Measurements from ENCODE around the gene WWP2.
"Not testable (repeated sequence)": the region's sequence is repeated elsewhere in the genome, so short reads cannot be mapped to it uniquely, and the experiment has no call there.

WWP2 gene

GRCh38 chr16:69820926-69821541, 58.9 kb downstream of the WWP2 start:
- Mint-ChIP-seq H3K9me3 (peaks cover 8% of the 10 kb centered on the region), H3K27me3 (ENCODE audit: low read depth, poor library complexity) (peaks cover 6% of the 10 kb centered on the region), H3K27ac (peak overlapping the region; percentile 45), H3K4me1 (peaks cover 42% of the 10 kb centered on the region), H3K4me3 (no peak overlapping the region), H3K36me3 (ENCODE audit: low read depth) (peaks cover 11% of the 10 kb centered on the region)
- TF ChIP-seq, protein P1, sequence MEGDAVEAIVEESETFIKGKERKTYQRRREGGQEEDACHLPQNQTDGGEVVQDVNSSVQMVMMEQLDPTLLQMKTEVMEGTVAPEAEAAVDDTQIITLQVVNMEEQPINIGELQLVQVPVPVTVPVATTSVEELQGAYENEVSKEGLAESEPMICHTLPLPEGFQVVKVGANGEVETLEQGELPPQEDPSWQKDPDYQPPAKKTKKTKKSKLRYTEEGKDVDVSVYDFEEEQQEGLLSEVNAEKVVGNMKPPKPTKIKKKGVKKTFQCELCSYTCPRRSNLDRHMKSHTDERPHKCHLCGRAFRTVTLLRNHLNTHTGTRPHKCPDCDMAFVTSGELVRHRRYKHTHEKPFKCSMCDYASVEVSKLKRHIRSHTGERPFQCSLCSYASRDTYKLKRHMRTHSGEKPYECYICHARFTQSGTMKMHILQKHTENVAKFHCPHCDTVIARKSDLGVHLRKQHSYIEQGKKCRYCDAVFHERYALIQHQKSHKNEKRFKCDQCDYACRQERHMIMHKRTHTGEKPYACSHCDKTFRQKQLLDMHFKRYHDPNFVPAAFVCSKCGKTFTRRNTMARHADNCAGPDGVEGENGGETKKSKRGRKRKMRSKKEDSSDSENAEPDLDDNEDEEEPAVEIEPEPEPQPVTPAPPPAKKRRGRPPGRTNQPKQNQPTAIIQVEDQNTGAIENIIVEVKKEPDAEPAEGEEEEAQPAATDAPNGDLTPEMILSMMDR (IDR thresholded peaks at IDR 0.05) = no peak
- DNase-seq = no peak

DNA sequence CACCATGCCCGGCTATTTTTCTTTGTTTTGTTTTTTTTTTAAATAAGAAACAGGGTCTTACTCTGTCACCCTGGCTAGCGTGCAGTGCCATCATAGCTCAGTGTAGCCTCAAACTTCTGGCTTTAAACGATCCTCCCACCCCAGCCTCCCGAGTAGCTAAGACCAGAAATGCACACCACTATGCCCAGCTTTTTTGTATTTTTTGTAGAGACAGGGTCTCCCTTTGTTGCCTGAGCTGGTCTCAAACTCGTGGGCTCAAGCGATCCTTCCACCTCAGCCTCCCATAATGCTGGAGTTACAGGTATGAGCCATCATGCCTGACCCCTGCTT, 59.7 kb downstream of the WWP2 start:
- TF ChIP-seq, protein P1 (IDR thresholded peaks at IDR 0.05) = no peak
- peaks cover 11% of the 10 kb centered on the region for H3K36me3 Mint-ChIP-seq (ENCODE audit: low read depth)
- peaks cover 42% of the 10 kb centered on the region for H3K4me1 Mint-ChIP-seq
- H3K9me3 Mint-ChIP-seq = peaks cover 8% of the 10 kb centered on the region
- H3K27ac Mint-ChIP-seq = peak overlapping the region; percentile 76
- DNase-seq = no peak
- H3K4me3 Mint-ChIP-seq = no peak overlapping the region
- H3K27me3 Mint-ChIP-seq (ENCODE audit: low read depth, poor library complexity) = peaks cover 6% of the 10 kb centered on the region

DNA sequence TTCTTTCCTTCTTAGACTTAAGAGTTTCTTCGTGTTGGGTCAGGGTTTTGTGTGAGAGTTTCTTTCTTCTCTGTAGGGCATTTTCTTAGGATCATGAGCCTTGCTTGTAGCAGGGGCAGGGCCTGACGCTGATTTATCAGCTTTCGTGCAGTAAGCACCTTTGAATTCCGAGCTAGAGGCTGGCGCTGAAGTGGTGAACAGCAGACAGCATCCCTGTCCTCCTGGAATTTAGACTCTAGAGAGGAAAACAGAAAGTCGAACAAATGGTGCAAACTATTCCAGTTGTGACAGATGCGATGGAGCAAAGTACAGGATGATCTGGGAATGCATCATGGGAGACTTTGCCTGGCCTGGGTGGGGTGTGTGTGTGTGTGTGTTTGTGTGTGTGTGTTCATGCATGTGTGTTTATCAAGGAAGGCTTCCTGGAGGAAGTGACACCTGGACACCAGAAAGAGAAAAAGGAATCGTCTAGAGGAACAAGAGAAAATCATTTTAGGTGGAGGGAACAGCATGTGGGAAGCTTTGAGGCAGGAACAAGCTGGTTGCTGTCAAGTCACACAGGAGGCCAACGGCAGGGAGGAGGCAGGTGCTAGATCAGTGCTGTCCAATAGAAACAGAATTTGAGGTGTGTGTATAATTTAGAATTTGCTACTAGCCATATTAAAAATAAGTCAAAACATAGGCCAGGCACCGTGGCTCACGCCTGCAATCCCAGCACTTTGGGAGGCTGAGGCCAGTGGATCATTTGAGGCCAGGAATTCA, 60.2 kb downstream of the WWP2 start:
- H3K27me3 Mint-ChIP-seq (ENCODE audit: low read depth, poor library complexity) = peaks cover 6% of the 10 kb centered on the region
- H3K27ac Mint-ChIP-seq = peak overlapping the region; percentile 76
- peaks cover 8% of the 10 kb centered on the region for H3K9me3 Mint-ChIP-seq
- no peak for DNase-seq
- H3K4me3 Mint-ChIP-seq = no peak overlapping the region
- H3K4me1 Mint-ChIP-seq = peaks cover 46% of the 10 kb centered on the region
- H3K36me3 Mint-ChIP-seq (ENCODE audit: low read depth) = peaks cover 11% of the 10 kb centered on the region
- TF ChIP-seq, protein P1 (IDR thresholded peaks at IDR 0.05) = no peak

DNA sequence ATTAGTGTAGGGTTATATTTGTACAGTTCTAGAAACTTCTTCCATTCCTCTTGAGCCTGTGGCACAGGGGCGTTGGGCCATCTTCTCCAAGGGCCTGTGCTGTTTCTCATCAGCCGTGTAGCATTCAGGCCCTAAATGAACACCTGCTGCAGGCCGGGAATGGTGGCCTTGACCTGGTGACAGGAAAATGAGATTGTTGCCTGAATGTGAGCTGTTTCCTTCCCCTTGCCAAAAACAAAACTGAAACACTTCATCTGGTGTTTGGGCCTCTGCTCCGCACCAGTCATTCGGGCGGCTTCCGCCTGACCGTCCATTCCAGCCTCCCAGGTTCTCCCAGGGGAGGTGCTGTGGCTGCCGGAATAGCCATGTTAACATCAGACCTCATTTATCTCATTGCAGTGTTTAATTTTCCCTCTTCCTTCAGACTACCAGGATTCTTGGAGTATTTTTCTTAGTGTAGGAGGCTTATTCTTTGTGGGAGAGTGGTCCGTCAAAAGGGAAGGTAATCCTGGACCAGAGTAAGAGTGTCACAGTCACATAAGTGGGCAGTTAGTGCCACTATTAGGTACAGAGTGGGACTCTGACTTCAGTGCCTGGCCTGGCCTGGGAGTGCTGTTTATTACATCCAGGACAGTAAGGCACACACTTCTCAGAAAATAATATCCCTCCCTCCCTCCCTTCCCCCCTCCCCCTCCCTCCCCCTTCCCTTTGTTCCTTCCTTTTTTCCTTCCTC, 61.9 kb downstream of the WWP2 start:
- H3K36me3 Mint-ChIP-seq (ENCODE audit: low read depth) = peaks cover 7% of the 10 kb centered on the region
- H3K4me1 Mint-ChIP-seq = peaks cover 38% of the 10 kb centered on the region
- TF ChIP-seq, protein P1 (IDR thresholded peaks at IDR 0.05) = no peak
- no peak for DNase-seq
- peaks cover 10% of the 10 kb centered on the region for H3K27me3 Mint-ChIP-seq (ENCODE audit: low read depth, poor library complexity)
- peak overlapping the region; percentile 82 for H3K27ac Mint-ChIP-seq
- peaks cover under 1% of the 10 kb centered on the region for H3K9me3 Mint-ChIP-seq
- no peak overlapping the region for H3K4me3 Mint-ChIP-seq

DNA sequence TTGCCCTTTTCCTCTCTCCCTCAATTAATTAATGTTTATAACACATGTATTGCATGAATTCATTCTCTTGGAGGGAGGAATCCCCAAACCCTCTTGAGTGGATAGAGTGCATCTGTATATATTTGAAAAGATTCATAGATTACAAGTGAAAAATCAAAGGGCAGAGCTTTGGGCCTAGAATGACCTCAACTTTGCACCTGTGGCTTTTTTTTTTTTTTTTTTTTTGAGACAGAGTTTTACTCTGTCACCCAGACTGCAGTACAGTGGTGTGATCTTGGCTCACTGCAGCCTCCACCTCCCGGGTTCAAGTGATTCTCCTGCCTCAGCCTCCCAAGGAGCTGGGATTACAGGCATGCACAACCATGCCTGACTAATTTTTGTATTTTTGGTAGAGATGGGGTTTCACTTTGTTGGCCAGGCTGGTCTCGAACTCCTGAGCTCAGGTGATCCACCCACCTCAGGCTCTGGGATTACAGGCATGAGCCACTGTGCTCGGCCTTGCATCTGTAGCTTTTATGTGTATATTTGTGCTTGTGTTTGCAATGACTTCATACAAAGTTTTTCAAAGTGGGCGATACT, 62.5 kb downstream of the WWP2 start:
- not testable (repeated sequence) for H3K27ac Mint-ChIP-seq; H3K4me3 Mint-ChIP-seq; H3K36me3 Mint-ChIP-seq (ENCODE audit: low read depth); DNase-seq; H3K9me3 Mint-ChIP-seq
- peaks cover 12% of the 10 kb centered on the region for H3K27me3 Mint-ChIP-seq (ENCODE audit: low read depth, poor library complexity)
- peaks cover 31% of the 10 kb centered on the region for H3K4me1 Mint-ChIP-seq

GRCh38 chr16:69827524-69827923, 65.4 kb downstream of the WWP2 start:
- TF ChIP-seq, protein P1 (IDR thresholded peaks at IDR 0.05) = no peak
- Mint-ChIP-seq H3K4me3 (no peak overlapping the region), H3K36me3 (ENCODE audit: low read depth) (peaks cover 7% of the 10 kb centered on the region), H3K4me1 (peaks cover 33% of the 10 kb centered on the region), H3K9me3 (no peaks in the 10 kb centered on the region), H3K27me3 (ENCODE audit: low read depth, poor library complexity) (peaks cover 12% of the 10 kb centered on the region), H3K27ac (no peak overlapping the region)
- no peak for DNase-seq
